HG03064 (cell line): ENCODE results near the gene ERVV-1.
"Not testable (repeated sequence)": the region's sequence is repeated elsewhere in the genome, so short reads cannot be mapped to it uniquely, and the experiment has no call there.

Experiments
- ATAC-seq: cut with Tn5 transposase; IDR thresholded peaks from one replicate; pipeline ENCODE4 v1.9.1; 2021; ENCODE audit warnings: low read depth; ENCODE audit not compliant: unreplicated experiment

Gene ERVV-1

DNA sequence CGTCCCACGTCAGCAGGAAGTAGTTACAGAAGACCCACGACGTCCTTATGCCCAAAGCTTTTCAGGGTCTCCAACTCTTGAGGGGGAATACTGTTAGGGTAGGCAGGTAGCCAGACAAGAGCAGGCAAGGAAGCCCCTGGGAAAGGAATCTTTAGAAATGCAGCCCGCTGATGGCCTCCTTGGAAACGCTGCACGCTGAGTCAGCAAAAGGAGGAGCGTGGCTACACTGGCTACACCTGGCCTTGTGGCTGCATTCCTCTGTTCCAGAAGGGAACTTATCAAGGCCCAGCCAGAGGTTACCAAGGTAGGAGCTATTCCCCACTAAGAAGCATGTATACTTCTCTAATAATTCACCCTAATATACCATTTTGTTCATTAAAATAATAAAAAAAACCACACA is 2.0 kb downstream of the ERVV-1 start:
- no peak for ATAC-seq

DNA sequence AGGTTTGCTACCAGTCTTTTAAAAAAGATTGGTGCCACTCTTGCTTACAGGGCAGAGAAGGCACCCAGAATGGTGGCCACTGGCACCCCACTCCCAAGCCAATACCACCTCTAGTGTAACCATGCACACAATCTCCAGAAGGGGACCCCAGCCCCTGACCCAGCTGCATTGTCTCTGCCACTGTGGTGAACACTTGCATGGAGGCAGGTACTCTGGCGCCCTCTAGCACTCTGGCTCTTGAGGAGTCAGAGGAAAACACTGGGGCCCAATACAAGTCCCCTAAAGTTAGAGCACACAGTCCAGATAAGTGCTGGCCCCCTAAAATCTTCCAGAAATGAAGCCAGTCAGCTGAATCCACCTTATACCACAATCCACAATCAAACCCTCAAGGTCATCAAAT is 6.0 kb downstream of the ERVV-1 start:
- no peak for ATAC-seq

DNA sequence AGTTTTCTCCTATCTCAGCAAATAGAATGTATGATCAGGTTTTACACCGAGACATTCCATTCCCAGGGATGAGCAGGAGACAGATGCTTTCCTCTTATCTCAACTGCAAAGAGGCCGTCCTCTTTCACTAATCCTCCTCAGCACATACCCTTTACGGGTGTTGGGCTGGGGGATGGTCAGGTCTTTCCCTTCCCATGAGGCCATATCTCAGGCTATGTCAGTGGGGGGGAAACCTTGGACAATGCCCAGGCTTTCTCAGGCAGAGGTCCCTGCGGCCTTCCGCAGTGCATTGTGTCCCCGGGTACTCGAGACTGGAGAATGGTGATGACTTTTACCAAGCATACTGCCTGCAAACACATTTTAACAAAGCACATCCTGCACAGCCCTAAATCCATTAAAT is 14.6 kb downstream of the ERVV-1 start:
- ATAC-seq: not testable (repeated sequence)

DNA sequence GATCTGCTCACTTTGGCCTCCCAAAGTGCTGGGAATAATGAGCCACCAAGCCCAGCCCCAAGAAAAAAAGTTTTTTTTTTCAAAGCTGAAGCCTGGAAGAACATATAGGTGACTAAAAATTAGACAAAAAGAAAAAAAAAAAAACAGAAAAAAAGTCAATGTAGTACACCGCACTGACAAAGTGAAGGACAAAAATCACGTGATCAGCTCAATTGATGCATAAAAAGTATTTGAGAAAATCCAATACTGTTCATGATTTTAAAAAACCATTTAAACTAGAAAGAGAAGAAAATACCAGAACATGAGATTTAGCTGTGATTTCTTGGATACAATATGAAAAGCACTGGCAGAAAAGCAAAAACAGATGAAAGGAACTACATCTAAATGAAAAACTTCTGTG is 20.3 kb downstream of the ERVV-1 start:
- no peak for ATAC-seq

DNA sequence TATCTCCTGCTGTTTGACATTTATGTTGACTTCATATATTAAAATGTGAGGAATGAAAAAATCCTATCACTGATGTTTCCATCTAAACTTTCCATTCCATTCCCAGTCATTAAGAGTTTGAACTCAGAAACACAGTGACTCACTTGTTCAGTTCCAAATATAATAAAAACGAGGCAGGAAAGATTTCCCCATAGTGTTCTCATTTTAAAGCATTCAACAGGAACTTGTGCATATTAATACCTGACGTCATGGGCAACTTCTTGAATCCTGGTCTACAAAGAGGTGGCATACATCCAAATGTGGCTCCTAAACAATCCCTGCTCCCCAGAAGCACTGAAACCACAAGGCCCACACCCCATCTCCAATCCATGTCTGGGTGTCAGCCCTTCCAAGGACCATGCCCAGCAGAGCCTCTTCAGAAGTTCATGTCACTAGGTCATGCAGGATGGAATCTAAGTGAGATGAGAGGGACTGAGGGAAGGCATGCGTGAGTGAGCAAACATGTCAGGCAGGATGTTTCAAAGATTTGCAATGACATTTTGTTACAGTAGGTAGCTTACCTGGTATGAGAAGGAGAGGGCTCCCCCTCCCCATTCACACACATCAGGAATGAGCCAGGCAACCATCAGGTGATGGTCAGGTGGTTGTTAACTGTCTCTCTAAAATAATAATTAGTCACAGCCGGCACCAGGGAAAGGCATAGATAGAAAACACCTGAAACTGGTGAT is 21.4 kb downstream of the ERVV-1 start:
- no peak for ATAC-seq

DNA sequence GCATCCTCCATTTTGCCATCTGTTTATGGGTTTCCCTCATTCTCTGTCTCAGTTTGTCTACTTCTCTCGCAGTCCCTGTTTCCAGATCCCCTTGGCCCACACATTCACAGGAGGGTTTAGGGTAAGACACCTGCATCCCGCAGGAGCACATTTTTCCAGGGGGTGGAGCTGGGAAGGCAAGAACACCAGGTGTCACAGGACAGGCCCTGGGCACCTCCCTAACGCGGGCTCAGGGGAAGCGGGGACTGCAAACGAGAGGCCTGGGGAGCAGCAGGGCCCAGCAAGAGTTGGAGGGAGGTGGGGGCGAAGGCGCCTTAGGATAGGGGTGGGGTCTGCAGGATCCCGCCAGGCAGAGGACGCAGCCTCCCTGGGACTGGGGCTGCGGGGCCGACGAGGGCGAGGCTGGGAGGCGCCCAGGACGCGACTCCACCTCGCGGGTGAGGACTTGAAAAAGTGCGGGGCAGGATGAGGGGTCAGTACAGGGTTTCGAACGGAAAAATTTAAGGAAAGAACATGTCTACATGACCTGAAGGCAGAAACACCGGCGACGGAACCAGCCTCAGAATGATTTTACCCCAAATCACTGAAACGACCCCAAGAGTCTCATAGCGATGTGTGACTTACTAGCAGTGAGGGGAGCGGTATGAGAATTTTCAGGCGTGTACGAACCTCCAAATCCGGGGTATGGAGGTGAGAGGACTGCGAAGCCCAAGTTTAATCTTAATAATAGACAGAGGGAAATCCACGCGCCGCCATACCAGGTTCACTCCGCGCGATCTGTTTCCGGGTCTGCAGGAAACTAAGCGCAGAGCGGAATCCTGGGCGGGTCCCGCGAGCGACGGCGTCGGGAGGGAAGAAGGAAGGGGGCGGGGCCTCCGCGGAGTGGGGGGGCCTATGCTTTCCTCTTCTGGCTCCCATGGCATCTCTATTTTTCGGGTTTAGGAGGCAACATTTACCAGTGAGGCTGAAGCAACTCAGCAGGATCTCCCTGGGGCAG is 23.7 kb downstream of the ERVV-1 start:
- ATAC-seq: no peak

DNA sequence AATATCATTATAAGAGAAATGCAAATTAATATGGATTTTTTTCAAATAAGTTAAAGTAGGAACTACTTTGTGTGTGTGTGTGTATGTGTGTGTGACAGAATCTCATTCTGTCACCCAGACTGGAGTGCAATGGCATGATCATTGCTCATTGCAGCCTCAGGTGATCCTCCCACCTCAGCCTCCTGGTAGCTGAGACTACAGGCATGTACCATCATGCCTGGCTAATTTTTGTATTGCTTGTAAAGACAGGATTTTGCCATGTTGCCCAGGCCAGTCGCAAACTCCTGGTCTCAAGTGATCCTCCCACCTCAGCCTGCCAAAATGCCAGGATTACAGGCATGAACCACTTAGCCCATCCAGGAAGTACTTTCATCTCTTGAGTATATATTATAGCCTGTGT is 27.6 kb downstream of the ERVV-1 start:
- ATAC-seq: no peak

DNA sequence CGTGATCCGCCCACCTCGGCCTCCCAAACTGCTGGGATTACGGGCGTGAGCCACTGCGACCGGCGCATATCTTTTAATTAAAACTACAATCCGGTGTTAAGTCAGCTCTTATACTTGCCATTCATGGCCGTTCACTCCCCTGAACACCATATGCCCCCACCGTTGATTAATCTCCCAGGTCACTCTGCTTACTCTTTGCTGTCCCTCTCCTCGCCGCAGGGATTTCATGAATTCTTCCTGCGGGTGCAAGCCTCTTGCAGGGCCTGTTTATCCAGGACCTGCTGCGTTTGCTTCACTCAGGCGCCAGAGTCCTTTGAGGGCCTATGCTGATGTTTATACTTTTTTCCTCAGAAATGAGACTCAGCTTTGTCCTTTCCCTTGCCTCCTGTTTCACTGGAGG is 31.8 kb downstream of the ERVV-1 start:
- no peak for ATAC-seq

DNA sequence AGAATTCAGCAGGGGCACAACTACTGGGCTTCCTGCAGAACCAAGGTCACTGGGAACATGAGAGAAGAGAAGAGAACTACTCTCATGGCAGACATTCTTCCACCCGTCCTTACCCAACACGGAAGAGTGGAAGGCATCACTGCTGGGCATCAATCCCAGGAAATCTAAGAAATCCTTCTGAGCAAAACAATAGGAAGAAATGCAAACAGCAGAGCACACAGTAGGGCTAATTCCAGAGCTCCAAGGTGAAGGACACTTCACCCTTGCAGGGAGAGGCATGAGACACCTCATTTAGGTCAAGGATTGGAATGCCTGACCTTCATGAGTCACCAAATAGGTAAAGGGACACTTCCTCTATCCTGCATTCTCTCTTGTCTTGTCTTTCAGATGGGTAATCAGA is 33.7 kb downstream of the ERVV-1 start:
- ATAC-seq: no peak

DNA sequence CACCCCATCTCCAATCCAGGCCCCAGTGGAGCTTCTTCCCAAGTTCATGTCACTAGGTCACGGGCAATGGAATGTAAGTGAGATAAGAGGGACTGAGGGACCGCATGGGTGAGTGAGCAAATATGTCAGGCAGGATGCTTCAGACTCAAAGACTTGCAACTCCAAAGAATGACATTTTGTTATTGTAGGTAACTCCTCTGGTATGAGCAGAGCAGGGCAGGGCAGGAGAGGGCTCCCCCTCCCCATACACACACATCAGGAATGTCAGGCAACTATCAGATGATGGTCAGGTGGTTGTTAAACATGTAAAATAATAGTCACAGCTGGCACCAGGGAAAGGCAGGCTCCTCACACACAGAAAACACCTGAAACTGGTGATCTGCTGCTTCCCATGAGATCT is 41.4 kb downstream of the ERVV-1 start:
- no peak for ATAC-seq

DNA sequence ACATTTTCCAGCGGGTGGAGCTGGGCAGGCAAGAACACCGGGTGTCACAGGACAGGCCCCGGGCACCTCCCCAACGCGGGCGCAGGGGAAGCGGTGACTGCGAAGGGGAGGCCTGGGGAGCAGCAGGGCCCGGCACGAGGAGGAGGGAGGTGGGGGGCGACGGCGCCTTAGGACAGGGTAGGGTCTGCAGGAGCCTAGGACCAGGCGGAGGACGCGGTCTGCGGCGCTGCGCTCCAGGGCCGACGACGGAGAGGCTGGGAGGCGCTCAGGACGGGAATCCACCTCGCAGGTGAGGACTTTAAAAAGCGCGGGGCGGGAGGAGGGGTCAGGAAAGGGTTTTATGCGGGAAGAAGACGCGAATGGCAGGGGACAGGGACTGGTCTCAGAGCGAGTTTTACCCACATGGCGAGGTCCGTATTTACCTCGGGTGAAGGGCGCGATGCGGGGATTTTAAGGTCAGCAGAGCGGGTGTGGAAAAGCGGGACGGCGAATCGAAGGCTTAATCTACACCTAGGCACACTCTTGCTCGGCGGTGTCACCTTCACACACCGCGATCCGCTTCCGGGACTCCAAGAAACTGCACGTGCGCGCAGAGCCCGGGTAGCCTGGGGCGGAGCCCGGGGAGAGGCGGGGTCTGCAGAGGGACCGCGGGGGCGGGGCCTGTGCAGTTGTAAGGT is 44.3 kb downstream of the ERVV-1 start:
- ATAC-seq: no peak
